ENCODE results near the gene NAXE.

The NAXE gene

DNA sequence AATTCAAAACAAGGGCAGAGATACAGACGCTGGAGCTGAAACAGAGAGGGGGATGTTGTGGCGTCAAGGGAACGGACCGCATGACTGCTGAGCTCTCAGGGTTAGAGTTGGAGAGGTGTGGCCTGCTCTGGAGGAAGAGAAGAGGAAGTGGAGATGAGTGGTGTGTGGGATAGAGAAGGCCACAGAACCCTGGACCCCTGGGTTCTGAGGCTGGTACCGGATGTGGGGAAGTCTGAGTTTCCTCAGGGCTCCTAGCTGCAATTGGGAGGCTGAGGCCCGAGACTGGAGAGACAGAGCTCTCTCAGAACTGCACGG is 52.2 kb downstream of the NAXE start:
- H3K27ac ChIP-seq (ENCODE audit: low read depth, low read length, poor library complexity, severe bottlenecking): no peak overlapping the region
- H3K27me3 ChIP-seq (ENCODE audit: insufficient read depth, low read length): peaks cover 7% of the 10 kb centered on the region; the same call in 1 of the 2 replicates
- no peak overlapping the region for H3K9ac ChIP-seq (ENCODE audit: low read length)
- no peaks in the 10 kb centered on the region for H3K36me3 ChIP-seq (ENCODE audit: insufficient read depth, low read length)
- no peaks in the 10 kb centered on the region for H3K9me3 ChIP-seq (ENCODE audit: low read length)
- no peak overlapping the region for H3K4me2 ChIP-seq (ENCODE audit: low read length)
- H3F3A ChIP-seq (ENCODE audit: insufficient read depth, low read length): no peaks in the 10 kb centered on the region
- H3K4me3 ChIP-seq (ENCODE audit: low read depth, low read length, poor library complexity, severe bottlenecking): no peak overlapping the region
- H3K79me2 ChIP-seq (ENCODE audit: insufficient read depth, low read length): no peaks in the 10 kb centered on the region
- no peaks in the 10 kb centered on the region for H3K9me2 ChIP-seq (ENCODE audit: low read depth, low read length)
- H2AFZ ChIP-seq (ENCODE audit: low read length): no peak overlapping the region
- TF ChIP-seq EZH2 (IDR thresholded peaks at IDR 0.05; ENCODE audit: borderline replicate concordance, low read length): no peak
- TF ChIP-seq, protein P1, sequence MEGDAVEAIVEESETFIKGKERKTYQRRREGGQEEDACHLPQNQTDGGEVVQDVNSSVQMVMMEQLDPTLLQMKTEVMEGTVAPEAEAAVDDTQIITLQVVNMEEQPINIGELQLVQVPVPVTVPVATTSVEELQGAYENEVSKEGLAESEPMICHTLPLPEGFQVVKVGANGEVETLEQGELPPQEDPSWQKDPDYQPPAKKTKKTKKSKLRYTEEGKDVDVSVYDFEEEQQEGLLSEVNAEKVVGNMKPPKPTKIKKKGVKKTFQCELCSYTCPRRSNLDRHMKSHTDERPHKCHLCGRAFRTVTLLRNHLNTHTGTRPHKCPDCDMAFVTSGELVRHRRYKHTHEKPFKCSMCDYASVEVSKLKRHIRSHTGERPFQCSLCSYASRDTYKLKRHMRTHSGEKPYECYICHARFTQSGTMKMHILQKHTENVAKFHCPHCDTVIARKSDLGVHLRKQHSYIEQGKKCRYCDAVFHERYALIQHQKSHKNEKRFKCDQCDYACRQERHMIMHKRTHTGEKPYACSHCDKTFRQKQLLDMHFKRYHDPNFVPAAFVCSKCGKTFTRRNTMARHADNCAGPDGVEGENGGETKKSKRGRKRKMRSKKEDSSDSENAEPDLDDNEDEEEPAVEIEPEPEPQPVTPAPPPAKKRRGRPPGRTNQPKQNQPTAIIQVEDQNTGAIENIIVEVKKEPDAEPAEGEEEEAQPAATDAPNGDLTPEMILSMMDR (IDR thresholded peaks at IDR 0.05; ENCODE audit: low read length): no peak
- no peaks in the 10 kb centered on the region for H4K20me1 ChIP-seq (ENCODE audit: insufficient read depth, low read length)
- no peaks in the 10 kb centered on the region for H3K4me1 ChIP-seq (ENCODE audit: insufficient read depth, low read length, severe bottlenecking)
